ENCODE measurements around the gene KCTD11. TPM values are rescaled to one million over a fixed set of nuclear protein-coding genes. Genes with fewer than 3 reads are reported as not detected.
"Not testable (repeated sequence)": the region's sequence is repeated elsewhere in the genome, so short reads cannot be mapped to it uniquely, and the experiment has no call there.

KCTD11 gene
- polyA plus RNA-seq, 1 donor: 6.5 TPM

- no peak for DNase-seq (ENCODE audit: low read depth)
Observed at GRCh38 chr17:7343250-7343649, 8.7 kb upstream of the KCTD11 start.

- DNase-seq (ENCODE audit: low read depth): no peak
Observed at GRCh38 chr17:7346761-7347614, 5.0 kb upstream of the KCTD11 start.

- DNase-seq (ENCODE audit: low read depth): no peak
Observed at GRCh38 chr17:7347630-7348477, 4.1 kb upstream of the KCTD11 start.

- no peak for DNase-seq (ENCODE audit: low read depth)
Observed at GRCh38 chr17:7348478-7349242, 3.3 kb upstream of the KCTD11 start.

- no peak for DNase-seq (ENCODE audit: low read depth)
Observed at GRCh38 chr17:7352503-7352889, 534 bp downstream of the KCTD11 start.

- no peak for DNase-seq (ENCODE audit: low read depth)
Observed at GRCh38 chr17:7352910-7353635, 1.1 kb downstream of the KCTD11 start.

- no peak for DNase-seq (ENCODE audit: low read depth)
Observed at GRCh38 chr17:7354262-7354843, 2.4 kb downstream of the KCTD11 start.

GRCh38 chr17:7355053-7355452 is 3.1 kb downstream of the KCTD11 start, which contains the start of gene TMEM95:
TSS of gene TMEM95 (plus strand) at chr17:7355156. CDS start at chr17:7355205, 49 bp downstream.
- DNase-seq (ENCODE audit: low read depth): no peak

GRCh38 chr17:7355573-7355972 is 3.6 kb downstream of the KCTD11 start:
- DNase-seq (ENCODE audit: low read depth): no peak

GRCh38 chr17:7356072-7356549 is 4.1 kb downstream of the KCTD11 start:
- DNase-seq (ENCODE audit: low read depth): no peak

- no peak for DNase-seq (ENCODE audit: low read depth)
Observed at GRCh38 chr17:7356756-7357155, 4.8 kb downstream of the KCTD11 start.

- no peak for DNase-seq (ENCODE audit: low read depth)
Observed at GRCh38 chr17:7357381-7357780, 5.4 kb downstream of the KCTD11 start.

GRCh38 chr17:7361906-7362305 is 9.9 kb downstream of the KCTD11 start:
- no peak for DNase-seq (ENCODE audit: low read depth)

GRCh38 chr17:7363311-7363710 is 11.3 kb downstream of the KCTD11 start:
- no peak for DNase-seq (ENCODE audit: low read depth)

GRCh38 chr17:7365963-7366362 is 14.0 kb downstream of the KCTD11 start:
- DNase-seq (ENCODE audit: low read depth): not testable (repeated sequence)

- no peak for DNase-seq (ENCODE audit: low read depth)
Observed at GRCh38 chr17:7367083-7367482, 15.1 kb downstream of the KCTD11 start.

GRCh38 chr17:7367918-7368598 is 16.1 kb downstream of the KCTD11 start:
- DNase-seq (ENCODE audit: low read depth): no peak

- DNase-seq (ENCODE audit: low read depth): not testable (repeated sequence)
Observed at GRCh38 chr17:7368599-7368994, 16.6 kb downstream of the KCTD11 start.

- DNase-seq (ENCODE audit: low read depth): no peak
Observed at GRCh38 chr17:7369825-7370224, 17.9 kb downstream of the KCTD11 start.

- DNase-seq (ENCODE audit: low read depth): no peak
Observed at GRCh38 chr17:7370853-7371252, 18.9 kb downstream of the KCTD11 start.
